8988T (cell line): ENCODE results near the gene DOCK6.

Experiments
- DNase-seq: peaks from one replicate; pipeline ENCODE4 v3.0.0; 2011

The DOCK6 gene

GRCh38 chr19:11274533-11275086 is 12.3 kb upstream of the DOCK6 start:
- DNase-seq = no peak

DNA sequence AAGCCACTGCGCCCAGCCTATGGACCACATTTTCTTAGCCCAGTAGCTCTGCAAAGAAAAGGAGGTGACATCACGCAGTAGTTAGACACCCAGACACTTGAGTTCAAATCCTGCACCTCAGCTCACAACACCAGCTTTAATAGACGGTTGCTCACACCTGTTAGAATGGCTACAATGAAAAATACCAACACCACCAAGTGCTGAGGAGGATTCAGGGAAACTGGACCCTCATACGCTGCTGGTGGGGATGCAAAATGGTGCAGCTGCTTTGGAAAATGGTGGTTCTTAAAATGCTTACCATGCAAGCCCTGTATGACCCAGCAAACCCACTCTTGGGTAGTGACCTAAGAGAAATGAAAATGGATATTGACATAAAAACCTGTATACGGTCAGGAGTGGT is 11.7 kb upstream of the DOCK6 start:
- no peak for DNase-seq

GRCh38 chr19:11273296-11273695 is 11.0 kb upstream of the DOCK6 start:
- DNase-seq = no peak

DNA sequence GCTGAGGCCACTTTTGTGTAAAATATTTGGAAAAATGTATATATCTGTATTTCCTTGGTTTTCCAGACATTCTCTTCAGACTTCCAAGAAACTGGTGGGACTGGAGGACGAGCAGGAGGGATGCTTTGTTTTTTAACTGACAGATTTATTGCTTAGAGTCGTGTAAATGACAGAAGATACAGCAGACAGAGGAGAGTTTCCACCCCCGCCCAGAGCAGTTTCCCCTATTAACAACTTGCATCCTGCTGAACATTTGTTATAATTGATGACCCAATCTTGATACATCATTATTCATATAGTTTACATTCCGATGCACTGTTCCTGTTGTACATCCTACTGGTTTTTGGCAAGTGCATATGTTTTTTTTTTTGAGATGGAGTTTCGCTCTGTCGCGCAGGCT is 7.1 kb upstream of the DOCK6 start:
- DNase-seq = no peak

- no peak for DNase-seq
These were observed 6.5 kb upstream of the DOCK6 start for GRCh38 chr19:11268783-11269267.

DNA sequence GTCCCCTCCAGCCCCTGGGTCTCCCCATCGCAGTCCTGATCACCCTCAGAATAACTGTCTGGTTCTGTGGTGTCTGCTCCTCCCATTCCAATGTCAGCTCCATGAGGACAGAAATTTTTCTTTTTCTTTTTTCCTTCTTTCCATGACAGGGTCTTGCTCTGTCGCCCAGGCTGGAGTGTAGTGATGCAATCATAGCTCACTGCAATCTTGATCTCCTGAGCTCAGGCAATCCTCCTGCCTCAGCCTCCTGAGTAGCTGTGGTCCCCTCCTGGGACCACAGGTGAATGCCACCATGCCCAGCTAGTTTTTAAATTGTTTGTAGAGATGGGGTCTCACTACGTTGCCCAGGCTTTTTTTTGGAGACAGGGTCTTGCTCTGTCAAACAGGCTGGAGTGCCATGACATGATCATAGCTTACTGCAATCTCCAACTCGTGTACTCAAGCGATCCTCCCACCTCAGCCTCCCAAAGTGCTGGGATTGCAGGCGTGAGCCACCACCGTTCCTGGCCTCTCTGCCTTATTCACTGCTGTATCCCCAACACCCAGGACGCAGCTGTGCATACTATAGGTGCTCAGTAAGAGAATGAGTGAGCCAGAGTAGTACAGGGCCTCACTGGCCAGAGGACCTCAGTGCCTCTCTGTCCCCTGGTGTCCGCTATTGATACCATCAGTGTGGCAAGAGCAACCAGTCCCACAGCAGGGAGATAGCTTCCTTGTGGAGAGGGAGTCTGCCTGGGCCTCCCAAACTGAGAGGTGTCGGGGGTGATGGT is 5.2 kb upstream of the DOCK6 start:
- DNase-seq = no peak

DNA sequence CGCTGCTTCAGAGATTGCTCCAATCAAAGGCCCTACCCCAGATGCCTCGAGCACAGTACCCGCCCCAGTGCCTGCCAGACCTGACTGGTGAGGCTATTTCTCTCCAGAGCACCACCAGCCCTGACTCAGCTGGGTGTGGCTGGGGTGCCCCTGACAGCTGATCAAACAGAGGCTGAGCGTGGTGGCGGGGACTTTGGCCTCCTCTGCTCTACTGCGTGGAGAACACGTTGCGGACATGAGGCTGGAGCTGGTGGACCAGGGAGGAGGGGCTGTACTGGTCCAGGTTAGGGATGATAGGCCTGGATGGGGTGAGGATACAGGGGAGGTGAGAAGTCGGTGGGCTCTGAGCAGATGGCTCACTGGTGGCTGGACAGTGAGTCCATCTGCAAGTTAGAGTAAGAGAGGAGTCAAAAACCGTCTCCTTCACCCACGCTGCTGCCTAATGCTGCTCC is 3.5 kb upstream of the DOCK6 start:
- DNase-seq = no peak

DNA sequence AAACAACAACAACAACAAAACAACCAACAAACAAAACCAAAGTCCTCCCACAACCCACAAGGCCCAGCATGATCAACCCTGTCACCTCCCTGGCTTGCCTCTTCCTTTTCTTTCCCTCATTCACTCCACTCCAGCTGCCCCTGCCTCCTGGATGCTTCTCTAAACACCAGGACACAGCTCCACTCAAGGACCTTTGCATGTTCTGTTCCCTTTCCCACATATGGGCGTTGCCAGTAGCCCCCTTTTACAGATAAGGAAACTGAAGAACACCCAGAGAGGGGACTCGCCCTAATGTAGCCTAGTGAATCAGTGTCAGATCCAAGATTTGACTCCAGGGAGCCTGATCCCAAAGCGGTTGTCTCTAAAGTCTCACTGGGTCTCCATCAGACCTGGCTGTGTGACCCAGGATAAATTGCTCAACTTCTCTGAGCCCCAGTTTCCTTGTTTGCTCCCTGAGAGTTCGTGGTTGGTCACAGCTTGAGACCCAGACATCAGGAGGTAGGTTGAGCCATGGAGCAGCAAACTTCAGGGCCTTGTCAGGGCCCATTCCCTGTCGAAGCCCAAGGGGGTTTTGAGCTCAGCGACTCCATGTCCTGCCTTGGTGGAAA is 3.0 kb upstream of the DOCK6 start:
- DNase-seq = no peak

DNA sequence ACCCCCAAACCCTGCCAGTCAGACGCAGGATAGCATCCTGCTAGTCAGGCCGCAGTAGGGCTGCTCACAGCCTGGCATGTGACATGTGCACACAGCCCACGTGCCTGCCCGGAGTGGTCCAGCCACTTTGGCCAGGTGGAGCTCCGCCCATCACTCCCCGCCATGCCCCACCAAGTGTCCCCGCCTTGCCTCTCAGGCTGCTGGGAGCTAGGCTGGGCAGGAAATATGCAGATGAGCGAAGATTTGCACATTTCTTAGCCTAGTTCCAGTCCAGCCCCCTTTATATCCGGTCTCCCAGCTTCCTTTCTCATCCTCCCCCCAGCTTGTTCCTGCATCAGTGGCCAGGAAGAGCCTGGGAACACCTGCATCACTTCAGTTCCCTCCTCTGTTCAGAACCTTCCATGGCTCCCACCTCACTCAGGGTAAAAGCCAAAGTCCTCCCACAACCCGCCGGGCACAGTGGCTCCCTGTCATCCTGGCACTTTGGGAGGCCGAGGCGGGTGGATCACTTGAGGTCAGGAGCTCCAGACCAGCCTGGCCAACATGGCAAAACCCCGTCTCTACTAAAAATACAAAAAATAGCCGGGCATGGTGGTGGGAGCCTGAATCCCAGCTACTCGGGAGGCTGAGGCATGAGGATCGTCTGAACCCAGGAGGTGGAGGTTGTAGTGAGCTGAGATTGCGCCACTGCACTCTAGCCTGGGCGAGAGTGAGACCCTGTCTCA is 2.3 kb upstream of the DOCK6 start:
- DNase-seq = no peak

- no peak for DNase-seq
These were observed 1.4 kb upstream of the DOCK6 start for GRCh38 chr19:11263726-11264125.

GRCh38 chr19:11261431-11261970 is 823 bp downstream of the DOCK6 start:
- DNase-seq = no peak

DNA sequence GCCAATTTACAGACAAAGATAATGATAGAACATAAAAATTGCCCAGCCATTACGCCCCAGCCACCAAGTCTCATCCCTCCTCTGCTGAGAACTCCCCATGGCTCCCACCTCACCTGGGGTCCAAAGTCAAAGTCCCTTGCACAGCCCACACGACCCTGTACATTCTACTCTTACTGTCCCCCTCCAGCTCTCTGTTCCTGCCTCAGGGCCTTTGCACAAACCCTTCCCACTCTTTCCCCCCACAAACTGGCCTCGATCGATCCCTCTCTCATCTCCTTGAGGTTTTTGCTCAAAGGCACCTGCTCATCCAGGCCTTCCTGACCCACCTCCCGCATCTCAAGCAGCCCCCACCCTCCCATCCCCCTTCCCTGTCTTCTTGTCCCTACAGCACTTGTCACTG is 1.3 kb downstream of the DOCK6 start:
- no peak for DNase-seq

- DNase-seq = no peak
These were observed 4.4 kb downstream of the DOCK6 start for GRCh38 chr19:11257846-11258380.

DNA sequence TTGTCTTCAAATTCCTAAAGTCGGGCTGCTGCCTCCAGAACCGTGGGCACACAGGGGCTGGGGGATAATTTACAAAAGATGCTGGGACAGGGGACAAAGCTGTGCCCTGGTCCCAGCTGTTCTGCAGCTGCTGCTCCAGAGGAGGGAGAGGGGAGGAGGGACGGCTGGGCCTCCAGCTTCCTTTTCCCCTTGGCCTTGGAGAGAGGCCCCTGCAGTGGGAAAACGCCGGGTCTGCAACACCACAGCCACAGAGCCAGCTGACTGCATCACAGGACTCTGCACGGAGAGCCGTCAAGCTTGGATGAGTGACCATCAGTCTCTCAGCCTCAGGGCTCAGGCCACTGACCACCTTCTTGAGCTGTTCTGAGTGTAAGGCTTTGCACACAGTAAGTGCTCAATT is 6.1 kb downstream of the DOCK6 start:
- no peak for DNase-seq

DNA sequence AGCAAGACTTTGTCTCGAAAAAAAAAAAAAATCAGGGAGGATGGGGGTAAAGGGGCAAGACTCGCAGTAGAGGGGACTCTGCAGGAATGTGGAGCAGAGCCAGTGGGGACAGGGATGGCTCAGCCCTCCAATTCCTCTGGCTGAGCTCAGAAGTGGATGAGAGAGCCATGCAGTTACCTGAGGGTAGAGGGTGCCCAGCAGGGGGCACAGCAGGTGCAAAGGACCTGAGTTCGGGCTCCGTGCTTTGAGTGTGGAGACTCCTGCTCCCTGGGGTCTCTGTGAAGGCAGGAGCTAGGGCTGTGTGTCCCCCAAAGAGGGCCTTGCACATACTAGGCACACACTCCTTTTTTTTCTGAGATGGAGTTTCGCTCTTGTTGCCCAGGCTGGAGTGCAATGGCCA is 7.7 kb downstream of the DOCK6 start:
- DNase-seq = no peak

GRCh38 chr19:11252665-11253355 is 9.5 kb downstream of the DOCK6 start:
- DNase-seq = no peak

- no peak for DNase-seq
These were observed 10.5 kb downstream of the DOCK6 start for GRCh38 chr19:11251650-11252314.

DNA sequence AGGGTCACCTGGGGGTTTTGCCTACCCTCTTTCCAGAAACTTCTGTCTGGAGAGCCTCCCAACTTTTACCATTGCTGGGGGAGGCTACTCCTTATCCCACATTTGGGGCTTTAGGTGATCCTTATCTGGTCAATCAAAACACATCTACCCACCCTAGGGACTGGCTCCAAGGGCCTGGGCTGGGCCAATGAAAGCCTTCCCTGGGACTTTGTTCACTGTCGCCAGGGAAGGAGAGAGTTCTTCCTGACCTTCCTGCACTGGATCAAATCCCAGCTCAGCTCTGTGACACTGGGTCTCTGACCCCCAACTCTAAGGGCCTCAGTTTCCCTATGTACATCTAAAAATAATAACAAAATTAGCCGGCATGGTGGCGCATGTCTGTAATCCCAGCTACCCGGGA is 11.1 kb downstream of the DOCK6 start:
- DNase-seq = no peak

DNA sequence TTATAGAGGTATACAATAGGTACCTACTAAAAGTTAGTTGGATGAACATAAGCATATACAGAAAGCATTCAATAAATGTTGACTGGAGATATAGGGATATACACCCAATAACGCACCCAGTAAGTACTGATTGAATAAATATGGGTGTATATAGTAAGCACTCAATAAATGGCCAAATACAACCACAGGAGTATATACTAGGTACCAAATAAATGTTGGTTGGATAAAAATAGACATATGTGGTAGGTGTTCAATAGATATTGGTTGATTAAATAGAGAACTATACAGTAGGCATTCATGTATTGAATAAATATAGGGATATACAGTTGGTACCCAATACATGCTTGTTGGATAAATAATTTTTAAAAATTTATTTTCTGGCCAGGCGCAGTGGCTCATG is 13.5 kb downstream of the DOCK6 start:
- DNase-seq = no peak

DNA sequence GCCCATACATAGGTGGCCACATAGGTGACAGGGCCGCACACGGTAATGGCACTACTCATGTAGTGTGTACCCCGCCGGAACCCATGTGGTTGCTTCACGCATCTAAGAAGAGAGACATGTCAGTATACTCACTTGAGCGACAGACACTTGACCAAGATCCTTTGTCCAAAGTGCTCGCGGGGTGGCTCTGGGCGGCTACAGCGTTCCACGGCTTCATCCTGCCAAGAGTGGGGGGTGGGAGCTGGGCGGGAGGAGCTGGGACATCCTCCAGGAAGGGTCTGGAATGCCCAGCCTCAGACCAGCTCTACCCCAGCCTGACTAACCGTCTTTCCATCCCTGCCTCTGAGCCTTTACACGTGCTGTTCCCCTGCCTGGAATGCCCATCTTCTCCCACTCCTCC is 14.4 kb downstream of the DOCK6 start:
- DNase-seq = no peak

DNA sequence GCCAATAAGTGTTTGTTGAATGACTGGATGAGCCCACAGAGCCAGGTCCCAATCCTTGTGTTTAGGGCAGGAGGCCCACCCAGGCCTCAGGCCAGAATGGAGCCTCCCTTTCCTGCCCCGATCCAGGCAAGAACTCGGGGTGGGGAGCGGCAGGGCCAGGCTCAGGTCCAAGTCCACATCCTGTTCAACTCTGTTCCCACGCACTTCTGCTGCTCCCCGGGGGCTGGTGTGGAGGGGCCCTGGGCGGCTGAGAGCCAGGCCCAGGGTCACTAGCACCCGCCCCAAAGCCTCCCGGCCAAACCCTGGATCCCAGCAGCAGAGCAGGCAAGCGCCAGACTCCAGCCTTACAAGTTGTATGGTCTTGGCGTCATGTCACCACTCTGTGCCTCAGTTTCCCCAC is 14.9 kb downstream of the DOCK6 start:
- no peak for DNase-seq

- DNase-seq = no peak
These were observed 15.4 kb downstream of the DOCK6 start for GRCh38 chr19:11246941-11247340.
